ENCODE measurements around the gene CTAGE9. TPM values are rescaled to one million over a fixed set of nuclear protein-coding genes. Genes with fewer than 3 reads are reported as not detected.

CTAGE9 gene
- total RNA-seq, 4 donors from 2014 or later, result not detected

DNA sequence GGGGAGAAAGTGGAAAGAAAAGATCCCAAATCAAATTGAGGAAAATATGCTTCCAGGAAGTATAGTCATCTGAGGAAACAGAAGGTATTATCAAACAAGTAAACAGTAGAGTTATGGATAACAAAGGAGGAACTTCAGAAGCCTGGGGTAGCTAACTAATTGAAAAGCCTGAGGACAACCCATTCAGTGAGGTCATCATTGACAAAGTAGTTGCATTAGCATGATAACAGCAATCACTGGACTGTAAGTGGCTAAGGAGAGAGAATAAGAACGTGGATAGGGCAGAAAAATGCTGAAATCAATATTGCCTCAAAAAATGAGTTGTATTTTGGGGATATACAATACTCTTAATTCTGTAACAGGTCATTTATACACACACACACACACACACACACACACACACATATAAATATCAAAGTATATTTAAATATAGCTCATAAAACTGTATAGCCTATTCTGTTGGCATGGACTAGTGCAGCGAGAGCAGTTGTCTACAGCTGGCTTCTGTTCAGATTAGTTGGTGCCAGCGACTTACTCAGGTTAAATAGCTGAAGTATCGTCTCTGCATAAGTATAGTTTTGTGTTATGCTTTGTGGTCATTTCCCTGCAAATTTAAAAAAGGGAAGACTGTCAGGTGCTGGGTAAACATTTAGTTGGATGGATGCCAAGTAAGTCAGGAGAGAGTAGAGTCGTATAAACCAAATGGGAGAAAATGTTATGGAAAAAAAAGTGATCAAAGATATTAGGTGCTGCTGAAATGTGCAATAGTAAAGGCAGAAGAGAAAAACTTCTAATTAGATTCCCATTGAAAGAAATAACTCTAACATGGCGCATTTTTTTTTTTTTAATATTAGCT is 33.8 kb upstream of the CTAGE9 start:
- Histone ChIP-seq H3K36me3 (no peaks in the 10 kb centered on the region), H3K27ac (no peak overlapping the region), H3K27me3 (no peaks in the 10 kb centered on the region), H3K4me3 (no peak overlapping the region), H3K4me1 (peaks cover 0 to 11% of the 10 kb centered on the region in 2 donors), H3K9me3 (no peaks in the 10 kb centered on the region)
- intact Hi-C loops (cut with DNase I; ENCODE audit: low total_unique reads), result no loop called here
- no peak for DNase-seq
- TF ChIP-seq, protein P1, sequence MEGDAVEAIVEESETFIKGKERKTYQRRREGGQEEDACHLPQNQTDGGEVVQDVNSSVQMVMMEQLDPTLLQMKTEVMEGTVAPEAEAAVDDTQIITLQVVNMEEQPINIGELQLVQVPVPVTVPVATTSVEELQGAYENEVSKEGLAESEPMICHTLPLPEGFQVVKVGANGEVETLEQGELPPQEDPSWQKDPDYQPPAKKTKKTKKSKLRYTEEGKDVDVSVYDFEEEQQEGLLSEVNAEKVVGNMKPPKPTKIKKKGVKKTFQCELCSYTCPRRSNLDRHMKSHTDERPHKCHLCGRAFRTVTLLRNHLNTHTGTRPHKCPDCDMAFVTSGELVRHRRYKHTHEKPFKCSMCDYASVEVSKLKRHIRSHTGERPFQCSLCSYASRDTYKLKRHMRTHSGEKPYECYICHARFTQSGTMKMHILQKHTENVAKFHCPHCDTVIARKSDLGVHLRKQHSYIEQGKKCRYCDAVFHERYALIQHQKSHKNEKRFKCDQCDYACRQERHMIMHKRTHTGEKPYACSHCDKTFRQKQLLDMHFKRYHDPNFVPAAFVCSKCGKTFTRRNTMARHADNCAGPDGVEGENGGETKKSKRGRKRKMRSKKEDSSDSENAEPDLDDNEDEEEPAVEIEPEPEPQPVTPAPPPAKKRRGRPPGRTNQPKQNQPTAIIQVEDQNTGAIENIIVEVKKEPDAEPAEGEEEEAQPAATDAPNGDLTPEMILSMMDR (IDR thresholded peaks at IDR 0.05), result no peak
- TF ChIP-seq POLR2A (IDR thresholded peaks at IDR 0.05), result no peak

DNA sequence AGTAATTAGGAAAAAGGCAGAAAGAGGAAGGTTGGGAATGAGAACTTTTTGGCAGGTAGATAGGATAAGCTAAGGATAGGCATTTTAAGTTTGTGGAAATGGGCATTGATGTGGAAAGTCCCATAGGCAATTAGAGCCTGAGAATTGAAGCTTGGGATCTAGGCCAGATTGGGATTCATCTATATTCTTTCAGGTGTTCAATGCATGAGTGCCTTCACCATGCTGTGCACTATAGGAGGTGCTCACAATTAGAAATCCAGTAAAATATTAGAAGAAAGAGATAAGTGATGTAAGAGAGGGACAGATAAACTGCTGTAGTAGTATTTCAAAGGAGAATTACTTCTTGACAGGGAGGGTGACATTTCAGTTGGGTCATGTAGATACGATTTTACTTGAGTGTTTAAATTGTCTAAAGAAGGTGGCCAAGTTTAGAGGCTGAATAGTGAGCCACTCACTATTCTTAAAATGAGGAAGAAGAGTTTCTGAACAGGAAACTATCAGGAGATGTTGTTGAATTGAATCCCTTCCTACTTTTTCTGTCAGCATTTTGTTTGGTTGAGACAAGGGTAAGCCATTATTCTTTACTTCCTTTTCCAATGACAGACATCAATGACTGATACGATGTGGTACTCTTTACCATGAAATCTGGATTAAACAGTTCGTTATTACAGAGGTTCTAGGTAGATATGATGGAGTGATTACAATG is 31.0 kb upstream of the CTAGE9 start:
- Histone ChIP-seq H3K4me1 (peaks cover 0 to 4% of the 10 kb centered on the region in 2 donors), H3K4me3 (no peak overlapping the region), H3K9me3 (no peaks in the 10 kb centered on the region), H3K27me3 (no peaks in the 10 kb centered on the region), H3K36me3 (no peaks in the 10 kb centered on the region), H3K27ac (no peak overlapping the region)
- intact Hi-C loops (cut with DNase I; ENCODE audit: low total_unique reads), result no loop called here
- no peak for DNase-seq
- TF ChIP-seq, protein P1 (IDR thresholded peaks at IDR 0.05), result no peak
- no peak for TF ChIP-seq POLR2A (IDR thresholded peaks at IDR 0.05)

DNA sequence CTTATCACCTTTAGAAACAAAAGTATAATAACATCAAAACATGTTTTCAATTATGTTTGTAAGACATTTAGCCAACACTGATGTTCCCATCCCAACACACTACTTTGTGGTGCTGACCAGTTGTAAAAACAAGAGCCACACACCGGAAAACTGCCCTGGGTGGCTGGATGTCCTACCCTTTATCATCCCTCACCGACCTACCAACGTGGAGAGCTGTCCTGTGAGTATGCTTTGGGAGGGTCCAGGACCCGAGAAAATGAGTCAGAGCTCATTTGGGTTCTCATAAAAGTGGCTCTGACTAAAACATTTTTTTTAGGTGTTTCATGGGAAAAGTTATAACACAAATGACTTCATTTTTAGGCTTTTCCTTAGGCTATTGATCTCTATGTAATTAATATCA is 29.3 kb upstream of the CTAGE9 start:
- TF ChIP-seq, protein P1 (IDR thresholded peaks at IDR 0.05), result no peak
- no peak for TF ChIP-seq POLR2A (IDR thresholded peaks at IDR 0.05)
- H3K36me3 ChIP-seq, result no peaks in the 10 kb centered on the region
- H3K27me3 ChIP-seq, result no peaks in the 10 kb centered on the region
- no peaks in the 10 kb centered on the region for H3K9me3 ChIP-seq
- H3K4me1 ChIP-seq, result no peaks in the 10 kb centered on the region
- H3K4me3 ChIP-seq, result no peak overlapping the region
- intact Hi-C loops (cut with DNase I; ENCODE audit: low total_unique reads), result no loop called here
- H3K27ac ChIP-seq, result no peak overlapping the region
- no peak for DNase-seq

DNA sequence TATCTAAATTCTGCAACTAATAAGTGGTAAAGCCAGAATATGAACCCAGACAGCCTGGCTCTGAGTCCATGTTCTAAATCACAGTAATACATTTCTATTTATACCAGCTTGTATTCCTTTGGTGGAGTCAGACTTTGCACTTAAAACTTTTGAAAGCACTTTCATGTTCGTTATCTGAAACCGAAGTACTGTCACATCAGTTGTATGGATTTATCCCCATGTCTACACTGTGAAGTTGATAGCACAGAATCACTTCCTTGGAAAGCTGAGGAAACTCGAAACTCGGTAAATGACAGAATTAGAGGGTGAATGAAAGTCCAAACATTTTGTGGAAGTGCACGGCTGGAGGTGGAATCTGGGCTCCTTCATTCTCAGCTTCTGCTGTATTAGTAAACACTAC is 28.3 kb upstream of the CTAGE9 start:
- no peaks in the 10 kb centered on the region for H3K9me3 ChIP-seq
- H3K36me3 ChIP-seq, result no peaks in the 10 kb centered on the region
- H3K4me1 ChIP-seq, result no peaks in the 10 kb centered on the region
- intact Hi-C loops (cut with DNase I; ENCODE audit: low total_unique reads), result no loop called here
- H3K27me3 ChIP-seq, result no peaks in the 10 kb centered on the region
- DNase-seq, result no peak
- H3K4me3 ChIP-seq, result no peak overlapping the region
- no peak overlapping the region for H3K27ac ChIP-seq
- no peak for TF ChIP-seq POLR2A (IDR thresholded peaks at IDR 0.05)
- TF ChIP-seq, protein P1 (IDR thresholded peaks at IDR 0.05), result no peak

DNA sequence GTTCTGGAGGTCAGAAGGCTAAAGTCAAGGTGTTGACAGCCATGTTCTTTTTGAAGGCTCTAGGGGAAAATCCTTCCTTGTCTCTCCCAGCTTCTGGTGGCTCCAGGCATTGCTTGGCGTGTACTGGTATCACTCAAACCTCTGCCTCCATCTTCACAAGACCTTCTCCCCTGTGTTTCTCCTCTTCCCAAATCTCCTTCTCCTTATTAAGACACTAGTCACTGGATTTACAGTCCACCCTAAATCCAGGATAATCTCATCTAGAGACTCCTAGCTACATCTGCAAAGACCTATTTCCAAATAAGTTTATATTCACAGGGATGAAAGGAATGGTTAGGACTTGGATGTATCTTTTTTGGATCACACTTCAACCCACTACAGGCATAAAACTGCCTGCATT is 26.0 kb upstream of the CTAGE9 start:
- H3K27ac ChIP-seq, result no peak overlapping the region
- no peaks in the 10 kb centered on the region for H3K9me3 ChIP-seq
- no peaks in the 10 kb centered on the region for H3K27me3 ChIP-seq
- no peak overlapping the region for H3K4me3 ChIP-seq
- no peaks in the 10 kb centered on the region for H3K36me3 ChIP-seq
- DNase-seq, result no peak
- H3K4me1 ChIP-seq, result no peaks in the 10 kb centered on the region
- TF ChIP-seq, protein P1 (IDR thresholded peaks at IDR 0.05), result no peak
- TF ChIP-seq POLR2A (IDR thresholded peaks at IDR 0.05), result no peak
- intact Hi-C loops (cut with DNase I; ENCODE audit: low total_unique reads), result no loop called here
